HTR-8/SVneo (cell line): ENCODE measurements around the gene ENKD1.
"Not testable (repeated sequence)": the region's sequence is repeated elsewhere in the genome, so short reads cannot be mapped to it uniquely, and the experiment has no call there.

Experiments used
- DNase-seq: peaks from one replicate; pipeline ENCODE4 v3.0.0; 2011; ENCODE audit warnings: low spot score, mixed read lengths; ENCODE audit not compliant: insufficient read length
- FAIRE-seq: peaks from 2 replicates; lab custom pipeline; 2011; peaks lifted over from hg19 to GRCh38; lab: Jason Lieb, UNC

Gene ENKD1, protein sequence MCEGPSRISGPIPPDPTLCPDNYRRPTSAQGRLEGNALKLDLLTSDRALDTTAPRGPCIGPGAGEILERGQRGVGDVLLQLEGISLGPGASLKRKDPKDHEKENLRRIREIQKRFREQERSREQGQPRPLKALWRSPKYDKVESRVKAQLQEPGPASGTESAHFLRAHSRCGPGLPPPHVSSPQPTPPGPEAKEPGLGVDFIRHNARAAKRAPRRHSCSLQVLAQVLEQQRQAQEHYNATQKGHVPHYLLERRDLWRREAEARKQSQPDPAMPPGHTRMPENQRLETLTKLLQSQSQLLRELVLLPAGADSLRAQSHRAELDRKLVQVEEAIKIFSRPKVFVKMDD

GRCh38 chr16:67666559-67667452, at the start of gene ENKD1, which contains the start of gene C16orf86:
Gene ENKD1 (minus strand): TSS chr16:67666750. CDS start chr16:67666442, 308 bp downstream.
Gene C16orf86 (plus strand): TSS chr16:67666814. CDS start chr16:67666971, 157 bp downstream.
- DNase-seq = peak; percentile 93
- FAIRE-seq = peak; percentile 33

DNA sequence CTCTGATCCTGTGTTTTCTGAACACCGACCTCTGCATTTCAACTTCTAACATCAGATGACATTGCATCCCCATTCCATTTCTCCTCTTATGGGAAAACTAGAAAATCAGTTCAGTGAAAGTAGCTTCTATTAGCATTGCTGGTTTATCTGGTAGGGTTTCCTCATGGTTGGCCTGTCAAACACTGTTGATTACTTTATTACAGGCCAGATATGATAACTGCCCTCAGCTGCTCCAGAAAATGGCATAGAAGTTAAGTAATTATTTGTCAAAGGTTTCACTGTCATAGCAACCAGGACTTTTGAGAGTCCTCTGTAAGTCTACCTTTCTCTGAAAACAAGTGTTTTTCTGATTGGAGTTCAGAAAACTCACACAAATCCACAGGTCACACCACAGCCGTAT, 49.5 kb upstream of the ENKD1 start:
- FAIRE-seq (no peak), DNase-seq (no peak)

- DNase-seq = no peak
- FAIRE-seq = no peak
These were observed 48.0 kb upstream of the ENKD1 start for GRCh38 chr16:67714522-67714921.

DNA sequence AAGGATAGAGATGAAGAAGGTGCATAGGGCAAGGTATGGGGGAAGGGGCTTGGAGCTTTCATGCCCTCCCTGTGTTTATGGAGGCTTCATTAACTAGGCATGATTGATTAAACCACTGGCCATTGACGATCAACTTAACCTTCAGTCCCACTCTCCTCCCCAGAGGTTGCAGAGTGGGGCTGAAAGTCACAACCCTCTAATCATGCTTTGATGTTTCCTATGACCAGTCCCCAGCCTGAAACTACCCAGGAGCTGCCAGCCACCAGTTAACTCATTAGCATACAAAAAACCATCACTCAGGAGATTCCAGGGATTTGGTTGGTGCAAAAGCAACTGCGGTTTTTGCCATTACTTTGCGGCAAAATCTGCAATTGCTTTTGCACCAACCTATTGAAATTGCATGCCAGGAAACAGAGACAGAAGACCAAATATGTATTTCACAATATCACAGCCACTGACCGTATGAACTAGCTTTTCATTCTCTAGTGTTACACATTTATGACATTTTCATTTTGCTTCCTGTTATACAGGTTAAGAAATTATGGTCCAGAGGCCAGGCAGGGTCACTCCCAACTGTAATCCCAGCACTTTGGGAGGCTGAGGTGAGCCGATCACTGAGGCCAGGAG, 47.2 kb upstream of the ENKD1 start:
- DNase-seq = no peak
- FAIRE-seq = no peak

GRCh38 chr16:67710607-67711006, 44.1 kb upstream of the ENKD1 start:
- FAIRE-seq = no peak
- no peak for DNase-seq

DNA sequence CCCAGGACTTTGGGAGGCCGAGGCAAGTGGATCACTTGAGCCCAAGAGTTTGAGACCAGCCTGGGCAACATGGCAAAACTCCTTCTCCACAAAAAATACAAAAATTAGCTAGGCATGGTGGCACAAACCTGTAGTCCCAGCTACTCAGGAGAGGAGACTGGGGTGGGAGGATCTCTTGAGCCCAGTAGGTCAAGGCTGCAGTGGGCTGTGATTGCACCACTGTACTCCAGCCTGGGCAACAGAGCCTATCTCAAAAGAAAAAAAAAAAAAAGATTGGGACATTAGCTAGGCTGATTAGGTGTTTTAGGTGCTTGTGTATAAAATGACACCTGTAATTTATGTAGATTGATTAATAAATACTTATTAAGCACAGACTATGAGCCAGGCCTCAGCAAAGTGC, 42.5 kb upstream of the ENKD1 start:
- FAIRE-seq = no peak
- no peak for DNase-seq

GRCh38 chr16:67708368-67708771, 41.8 kb upstream of the ENKD1 start:
- no peak for FAIRE-seq
- DNase-seq = no peak

GRCh38 chr16:67707790-67708189, 41.2 kb upstream of the ENKD1 start:
- FAIRE-seq (no peak), DNase-seq (no peak)

- FAIRE-seq = no peak
- DNase-seq = no peak
These were observed 40.7 kb upstream of the ENKD1 start for GRCh38 chr16:67707210-67707609.

DNA sequence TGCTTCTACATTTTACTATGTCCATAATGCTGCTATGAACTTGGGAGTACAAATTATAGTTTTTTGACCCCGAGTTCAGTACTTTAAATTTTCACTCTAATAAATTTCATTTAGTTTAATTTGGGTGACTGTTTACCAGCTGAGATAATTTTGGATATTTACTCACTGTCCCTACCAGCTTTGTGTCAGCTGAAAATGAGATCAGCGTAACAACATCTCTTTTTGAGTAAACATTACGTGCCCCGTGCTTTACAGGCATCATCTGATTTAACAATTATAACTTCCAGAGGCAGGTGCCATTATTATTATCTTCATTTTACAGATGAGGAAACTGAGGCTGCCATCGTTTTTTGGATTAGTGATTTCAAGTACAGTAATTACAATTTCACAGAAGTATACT, 37.6 kb upstream of the ENKD1 start:
- no peak for DNase-seq
- no peak for FAIRE-seq

DNA sequence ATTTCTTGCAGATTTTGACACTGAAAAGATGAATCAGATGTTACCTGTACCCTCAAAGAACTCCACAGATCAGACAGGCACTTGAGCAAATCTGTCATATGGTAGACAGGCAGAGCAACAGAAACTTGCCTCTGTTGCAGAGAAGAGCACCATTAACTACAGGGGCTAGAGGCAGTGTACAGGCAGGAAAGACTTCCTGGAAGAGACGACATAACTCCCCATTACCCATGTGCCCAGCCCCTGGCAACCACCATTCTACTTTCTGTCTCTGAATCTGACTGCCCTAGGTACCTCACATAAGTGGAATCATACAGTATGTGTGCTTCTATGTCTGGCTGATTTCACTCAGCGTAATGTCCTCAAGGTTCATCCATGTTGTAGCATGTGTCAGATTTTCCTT, 37.1 kb upstream of the ENKD1 start:
- DNase-seq (no peak), FAIRE-seq (no peak)

GRCh38 chr16:67702130-67702529, 35.6 kb upstream of the ENKD1 start:
- DNase-seq (no peak), FAIRE-seq (no peak)

DNA sequence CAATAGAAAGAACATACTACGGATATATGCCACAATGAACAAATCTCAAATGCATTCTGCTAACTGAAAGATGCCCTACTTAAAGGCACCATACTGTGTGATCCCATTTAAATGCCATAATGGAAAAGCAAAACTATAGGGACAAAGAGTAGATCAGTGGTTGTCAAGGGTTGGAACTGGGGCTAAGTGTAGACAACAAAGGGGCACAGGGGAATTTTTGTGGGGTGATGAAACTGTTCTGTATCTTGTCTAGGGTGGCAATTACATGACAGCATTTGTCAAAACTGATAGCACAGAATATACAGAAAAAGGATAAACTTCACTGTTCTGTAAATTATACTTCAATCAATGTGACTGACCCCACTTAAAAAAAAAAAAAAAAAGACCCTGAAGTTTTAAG, 34.9 kb upstream of the ENKD1 start:
- DNase-seq (no peak), FAIRE-seq (no peak)

DNA sequence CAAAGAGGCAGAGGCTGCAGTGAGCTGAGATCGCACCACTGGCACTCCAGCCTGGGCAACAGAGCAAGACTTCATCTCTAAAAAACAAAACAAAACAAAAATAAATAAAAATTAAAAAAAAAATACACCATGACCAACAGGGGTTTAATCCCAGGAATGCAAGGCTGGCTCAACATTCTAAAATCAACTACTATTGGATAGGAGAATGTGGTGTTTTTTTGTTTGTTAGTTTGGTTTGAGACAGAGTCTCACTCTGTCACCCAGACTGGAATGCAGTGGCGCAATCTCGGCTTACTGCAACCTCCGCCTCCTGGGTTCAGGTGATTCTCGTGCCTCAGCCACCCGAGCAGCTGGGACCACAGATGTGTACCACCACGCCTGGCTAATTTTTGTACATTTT, 32.7 kb upstream of the ENKD1 start:
- FAIRE-seq = no peak
- DNase-seq = no peak

DNA sequence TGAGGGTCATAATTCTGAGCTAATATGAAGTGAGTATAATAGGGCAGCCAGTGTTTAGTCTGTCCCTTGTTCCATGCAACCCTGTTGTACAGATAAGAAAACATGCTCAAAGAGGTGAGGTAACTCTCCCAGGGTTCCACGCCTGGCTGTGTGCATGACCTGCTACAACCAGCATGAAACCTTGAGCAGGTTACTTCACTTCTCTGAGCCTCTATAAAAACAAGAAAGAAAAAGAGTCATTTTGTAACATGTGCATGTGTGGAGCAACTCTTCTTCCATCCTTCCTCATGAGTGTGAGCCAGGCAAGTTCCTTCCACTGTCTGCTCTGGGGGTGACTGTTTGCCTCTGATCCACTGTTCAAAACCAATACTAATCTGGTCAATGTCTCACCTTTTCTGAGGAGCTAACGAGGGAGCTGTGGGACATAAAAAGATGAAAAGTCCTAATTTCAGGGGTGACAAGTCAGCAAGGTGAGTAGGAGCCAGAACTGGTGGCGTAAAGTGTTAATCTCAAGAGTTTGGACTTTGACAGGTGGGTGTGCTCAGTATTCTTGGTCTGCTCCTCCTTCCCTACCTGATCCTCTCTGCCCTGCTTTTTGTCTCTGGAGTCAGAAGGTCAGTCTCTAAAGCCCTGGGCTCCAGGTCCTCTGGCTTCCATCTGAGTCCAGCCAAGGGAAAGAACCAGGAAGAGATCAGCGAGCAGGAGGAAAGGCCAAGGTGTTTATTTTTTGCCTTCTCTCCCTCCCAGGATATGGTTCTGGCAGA, 31.1 kb upstream of the ENKD1 start:
- FAIRE-seq (no peak), DNase-seq (no peak)

DNA sequence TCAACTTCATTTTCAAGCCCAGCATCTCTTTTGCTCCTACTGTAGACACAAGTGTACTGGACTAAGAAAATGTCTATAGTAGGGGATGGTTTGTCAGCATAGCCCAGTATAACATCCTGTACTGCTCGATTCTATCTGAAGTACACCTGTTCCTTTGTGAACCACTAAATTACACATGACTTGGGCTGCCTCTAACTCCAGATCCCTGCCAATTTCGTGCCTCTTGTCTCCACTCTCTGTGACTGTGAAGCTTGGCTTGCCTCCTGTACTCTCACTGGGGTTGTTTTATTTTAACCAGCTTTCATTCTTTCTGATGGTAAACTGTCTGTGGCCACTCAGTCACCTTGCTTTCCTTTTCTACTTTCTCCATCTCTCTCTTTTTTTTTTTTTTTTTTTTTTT, 28.1 kb upstream of the ENKD1 start:
- no peak for DNase-seq
- no peak for FAIRE-seq

DNA sequence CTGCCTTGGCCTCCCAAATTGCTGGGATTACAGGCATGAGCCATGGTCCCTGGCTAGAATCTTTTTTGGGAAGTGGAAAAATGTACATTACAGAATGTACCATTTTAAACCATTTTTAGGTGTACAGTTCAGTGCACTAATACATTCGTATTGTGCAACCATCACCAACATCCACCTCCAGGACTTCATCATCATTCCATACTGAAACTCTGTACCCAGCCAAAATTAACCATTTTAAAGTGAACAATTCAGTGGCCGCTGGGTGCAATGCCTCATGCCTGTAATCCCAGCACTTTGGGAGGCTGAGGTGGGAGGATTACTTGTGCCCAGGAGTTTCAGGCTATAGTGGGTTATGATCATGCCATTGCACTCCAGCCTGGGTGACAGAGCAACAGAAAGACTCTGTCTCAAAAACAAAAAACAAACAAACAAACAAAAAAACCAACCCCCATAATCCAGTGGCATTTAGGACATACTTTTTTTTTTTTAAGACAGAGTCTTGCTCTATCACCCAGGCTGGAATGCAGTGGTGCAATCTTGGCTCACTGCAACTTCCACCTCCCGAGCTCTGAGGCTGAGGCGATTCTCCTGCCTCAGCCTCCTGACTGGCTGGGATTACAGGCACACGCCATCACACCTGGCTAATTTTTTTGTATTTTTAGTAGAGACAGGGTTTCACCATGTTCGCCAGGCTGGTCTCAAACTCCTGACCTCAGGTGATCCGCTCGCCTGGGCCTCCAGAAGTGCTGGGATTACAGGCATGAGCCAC, 27.2 kb upstream of the ENKD1 start:
- not testable (repeated sequence) for FAIRE-seq

DNA sequence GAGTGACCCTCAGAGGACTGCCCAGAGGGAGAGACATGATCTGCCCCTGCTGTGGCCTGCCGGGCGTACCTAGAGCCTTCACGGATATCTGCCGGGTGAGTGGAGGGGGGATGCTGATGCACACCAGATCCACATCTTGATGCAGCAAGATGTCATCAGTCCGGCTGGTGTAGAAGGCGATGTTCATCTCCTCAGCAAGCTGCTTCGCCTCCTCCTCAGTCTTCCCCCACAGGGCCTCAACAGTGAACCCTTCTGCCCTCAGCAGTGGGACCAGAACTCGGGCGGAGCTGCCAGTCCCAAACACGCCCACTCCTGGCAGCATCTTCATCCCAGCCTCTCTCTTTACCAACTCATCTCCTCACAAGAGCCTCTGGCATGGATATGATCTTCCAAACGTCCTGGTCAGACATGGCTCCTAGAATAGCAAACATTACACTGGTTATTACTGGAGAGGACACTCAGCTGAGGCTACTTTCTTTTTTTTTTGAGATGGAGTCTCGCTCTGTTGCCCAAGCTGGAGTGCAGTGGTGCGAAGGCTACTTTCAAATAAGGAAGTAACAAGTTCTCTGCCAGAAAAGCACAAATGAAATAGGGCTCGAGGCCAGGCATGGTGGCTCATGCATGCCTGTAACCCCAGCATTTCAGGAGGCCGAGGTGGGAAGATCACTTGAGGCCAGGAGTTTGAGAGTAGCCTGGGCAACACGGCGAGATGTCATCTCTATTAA, 19.0 kb upstream of the ENKD1 start:
- FAIRE-seq (peak; percentile 36), DNase-seq (no peak)

More for the DNA sequence above, 27.2 kb upstream of the ENKD1 start:
- not testable (repeated sequence) for DNase-seq

DNA sequence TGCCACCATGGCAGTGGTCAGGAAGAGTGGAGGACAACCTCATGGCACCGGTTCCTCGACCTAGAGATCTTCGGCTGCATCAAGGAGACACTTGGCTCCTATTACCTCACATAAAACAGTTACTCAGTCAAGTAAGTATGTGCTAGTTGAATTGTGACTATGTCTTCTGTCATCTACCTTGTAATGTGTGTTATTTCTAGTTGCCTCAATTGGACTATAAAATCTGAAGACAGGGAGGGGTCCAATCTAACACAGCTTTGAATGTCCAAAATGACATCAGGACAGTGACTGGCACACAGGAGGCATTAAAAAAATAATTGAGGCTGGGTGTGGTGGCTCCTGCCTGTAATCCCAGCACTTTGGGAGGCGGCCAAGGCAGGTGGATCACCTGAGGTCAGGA, 17.2 kb upstream of the ENKD1 start:
- no peak for FAIRE-seq
- no peak for DNase-seq
